GM23338 (cell line): ENCODE data around the gene ERCC3. TPM values are rescaled to one million over a fixed set of nuclear protein-coding genes. Genes with fewer than 3 reads are reported as not detected.
A peak's percentile ranks its signal among the peaks of the same experiment; 100 is the strongest.

Experiments
- ATAC-seq: fragments of 200-7000 bp; cut with Tn5 transposase; 3 replicates; pipeline ENCODE4 v1.9.1; 2020
- DNase-seq: peaks from one replicate; pipeline ENCODE4 v3.0.0-alpha.2; 2015; ENCODE audit warnings: low spot score
- H2AFZ ChIP-seq: fragments of 200-600 bp; sonication (generic); 2 replicates; pipeline ENCODE4 v1.8.0; 2016; ENCODE audit warnings: antibody characterized with exemption, mild to moderate bottlenecking, moderate library complexity
- H3F3A ChIP-seq: fragments of 200-600 bp; sonication (generic); replicated peaks from 2 replicates; pipeline ENCODE4 v1.8.0; 2017; ENCODE audit warnings: antibody characterized with exemption, mixed run types, low read depth
- H3K27ac ChIP-seq: fragments of 200-600 bp; sonication (generic); 2 replicates; pipeline ENCODE4 v1.6.1; 2016; ENCODE audit warnings: low read depth
- H3K27me3 ChIP-seq: fragments of 200-600 bp; sonication (generic); 2 replicates; pipeline ENCODE4 v1.8.0; 2016; ENCODE audit warnings: mild to moderate bottlenecking, mixed run types, moderate library complexity; ENCODE audit not compliant: insufficient read depth
- H3K36me3 ChIP-seq: fragments of 200-600 bp; sonication (generic); 2 replicates; pipeline ENCODE4 v1.8.0; 2016; ENCODE audit warnings: mild to moderate bottlenecking; ENCODE audit not compliant: insufficient read depth
- H3K4me1 ChIP-seq: fragments of 200-600 bp; sonication (generic); 2 replicates; pipeline ENCODE4 v1.8.0; 2016; ENCODE audit warnings: mild to moderate bottlenecking, moderate library complexity; ENCODE audit not compliant: insufficient read depth
- H3K4me2 ChIP-seq: fragments of 200-600 bp; sonication (generic); 2 replicates; pipeline ENCODE4 v1.7.1; 2017; ENCODE audit warnings: mixed run types
- H3K4me3 ChIP-seq: fragments of 200-600 bp; sonication (generic); 2 replicates; pipeline ENCODE4 v1.6.1; 2016; ENCODE audit warnings: mixed run types
- H3K79me2 ChIP-seq: fragments of 200-600 bp; sonication (generic); replicated peaks from 2 replicates; pipeline ENCODE4 v1.8.0; 2017; ENCODE audit warnings: mild to moderate bottlenecking; ENCODE audit not compliant: insufficient read depth
- H3K9me2 ChIP-seq: fragments of 200-600 bp; sonication (generic); 2 replicates; pipeline ENCODE4 v1.8.0; 2017; ENCODE audit not compliant: insufficient read depth
- H4K20me1 ChIP-seq: fragments of 200-600 bp; sonication (generic); replicated peaks from 2 replicates; pipeline ENCODE4 v1.8.0; 2017; ENCODE audit warnings: mild to moderate bottlenecking; ENCODE audit not compliant: insufficient read depth
- H3K27ac Mint-ChIP-seq: 2 replicates; pipeline ENCODE4 v1.8.0; 2020; ENCODE audit warnings: inconsistent platforms, mild to moderate bottlenecking, moderate library complexity, mixed read lengths
- H3K27me3 Mint-ChIP-seq: 3 replicates; pipeline ENCODE4 v1.8.0; 2022; ENCODE audit warnings: low read depth, mild to moderate bottlenecking, moderate library complexity, mixed read lengths, inconsistent platforms; ENCODE audit not compliant: insufficient read depth, poor library complexity
- H3K36me3 Mint-ChIP-seq: 3 replicates; pipeline ENCODE4 v1.8.0; 2021; ENCODE audit warnings: low read depth, mild to moderate bottlenecking, inconsistent platforms, moderate library complexity, mixed read lengths
- H3K4me1 Mint-ChIP-seq: 3 replicates; pipeline ENCODE4 v1.8.0; 2020; ENCODE audit warnings: mild to moderate bottlenecking, inconsistent platforms, mixed read lengths
- H3K4me3 Mint-ChIP-seq: 3 replicates; pipeline ENCODE4 v1.8.0; 2021; ENCODE audit warnings: moderate library complexity, mild to moderate bottlenecking, inconsistent platforms, mixed read lengths
- H3K9me3 Mint-ChIP-seq: 3 replicates; pipeline ENCODE4 v1.8.0; 2020; ENCODE audit warnings: moderate library complexity, mild to moderate bottlenecking, inconsistent platforms, mixed read lengths
- CREB1 ChIP-seq: fragments of 250-450 bp; sonication (Bioruptor Pico); IDR thresholded peaks from 2 replicates; pipeline ENCODE4 v1.5.0; 2020; ENCODE audit warnings: low read depth, mild to moderate bottlenecking, moderate library complexity
- EZH2 ChIP-seq: fragments of 200-600 bp; sonication (generic); IDR thresholded peaks from one replicate; pipeline ENCODE4 v1.8.0; 2017; ENCODE audit warnings: antibody characterized with exemption, mild to moderate bottlenecking, low read depth; ENCODE audit not compliant: unreplicated experiment
- JUNB ChIP-seq: IDR thresholded peaks from one replicate; pipeline ENCODE4 v1.6.1; 2016; ENCODE audit warnings: antibody characterized with exemption; ENCODE audit not compliant: unreplicated experiment
- STAT1 ChIP-seq: IDR thresholded peaks from one replicate; pipeline ENCODE4 v1.6.1; 2016; ENCODE audit warnings: antibody characterized with exemption; ENCODE audit not compliant: unreplicated experiment
- ZNF331 ChIP-seq: fragments of 250-450 bp; sonication (Bioruptor Pico); IDR thresholded peaks from 2 replicates; pipeline ENCODE4 v1.5.0; 2020; ENCODE audit warnings: low read depth, mild to moderate bottlenecking, moderate library complexity
- ZNF462 ChIP-seq: fragments of 250-450 bp; sonication (Bioruptor Pico); IDR thresholded peaks from 2 replicates; pipeline ENCODE4 v1.5.0; 2020; ENCODE audit warnings: mild to moderate bottlenecking, moderate library complexity
- polyA plus RNA-seq: library from polyadenylated mRNA; unstranded; fragments of >200 nt; fragmentation: Nextera tagmentation; extraction: Ambion mirVana; gene quantifications from 2 replicates; pipeline ENCODE4 v1.2.1, GENCODE V29; 2016
- total RNA-seq: library from RNA; depleted of rRNA; stranded (reverse); fragments of >200 nt; shearing (Covaris generic); gene quantifications from 2 replicates; pipeline ENCODE4 v1.2.3, GENCODE V29; 2014
- TF ChIP-seq, protein P1 (sequence below), 2 experiments: fragments of 200-600 bp in 1 of 2; sonication (generic) in 1 of 2; conservative IDR thresholded peaks; 2 replicates each; pipeline versions ENCODE4 v1.5.1 to v1.6.1; 2016 to 2017; ENCODE audit warnings: antibody characterized with exemption in 2 of 2, low read depth in 2 of 2, mild to moderate bottlenecking in 2 of 2, moderate library complexity in 1 of 2

Gene ERCC3
- total and polyA plus RNA-seq, 2 experiments from 2014 or later = 35.1 to 62.7 TPM

- Mint-ChIP-seq H3K4me1 (peaks cover 20% of the 10 kb centered on the region), H3K9me3 (no peaks in the 10 kb centered on the region; the same call in 2 of the 3 replicates), H3K27ac (no peak overlapping the region), H3K27me3 (no peaks in the 10 kb centered on the region), H3K36me3 (no peaks in the 10 kb centered on the region), H3K4me3 (no peak overlapping the region)
- Histone ChIP-seq H2AFZ (peak overlapping the region; percentile 66; the same call in 1 of the 2 replicates), H4K20me1 (no peaks in the 10 kb centered on the region), H3K4me1 (no peaks in the 10 kb centered on the region), H3K4me2 (no peak overlapping the region), H3K79me2 (no peaks in the 10 kb centered on the region), H3K9me2 (no peaks in the 10 kb centered on the region), H3K4me3 (no peak overlapping the region), H3F3A (no peaks in the 10 kb centered on the region), H3K36me3 (no peaks in the 10 kb centered on the region), H3K27me3 (peaks cover 3% of the 10 kb centered on the region), H3K27ac (no peak overlapping the region)
- TF ChIP-seq, protein P1, sequence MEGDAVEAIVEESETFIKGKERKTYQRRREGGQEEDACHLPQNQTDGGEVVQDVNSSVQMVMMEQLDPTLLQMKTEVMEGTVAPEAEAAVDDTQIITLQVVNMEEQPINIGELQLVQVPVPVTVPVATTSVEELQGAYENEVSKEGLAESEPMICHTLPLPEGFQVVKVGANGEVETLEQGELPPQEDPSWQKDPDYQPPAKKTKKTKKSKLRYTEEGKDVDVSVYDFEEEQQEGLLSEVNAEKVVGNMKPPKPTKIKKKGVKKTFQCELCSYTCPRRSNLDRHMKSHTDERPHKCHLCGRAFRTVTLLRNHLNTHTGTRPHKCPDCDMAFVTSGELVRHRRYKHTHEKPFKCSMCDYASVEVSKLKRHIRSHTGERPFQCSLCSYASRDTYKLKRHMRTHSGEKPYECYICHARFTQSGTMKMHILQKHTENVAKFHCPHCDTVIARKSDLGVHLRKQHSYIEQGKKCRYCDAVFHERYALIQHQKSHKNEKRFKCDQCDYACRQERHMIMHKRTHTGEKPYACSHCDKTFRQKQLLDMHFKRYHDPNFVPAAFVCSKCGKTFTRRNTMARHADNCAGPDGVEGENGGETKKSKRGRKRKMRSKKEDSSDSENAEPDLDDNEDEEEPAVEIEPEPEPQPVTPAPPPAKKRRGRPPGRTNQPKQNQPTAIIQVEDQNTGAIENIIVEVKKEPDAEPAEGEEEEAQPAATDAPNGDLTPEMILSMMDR (conservative IDR thresholded peaks at IDR 0.05; ENCODE audit: low read depth in 2 of 2) = no peak
- TF ChIP-seq EZH2 (no peak), JUNB (no peak), CREB1 (CRISPR knock-in tag) (no peak), STAT1 (no peak), ZNF462 (no peak), ZNF331 (CRISPR knock-in tag) (no peak)
- DNase-seq (no peak), ATAC-seq (no peak)
Measured at GRCh38 chr2:127226132-127226519, 67.8 kb downstream of the ERCC3 start.
